ENCODE measurements around the gene FNDC3B.

GRCh38 chr3:172365028-172365567 lies 325.7 kb downstream of the FNDC3B start:
- no peak for TF ChIP-seq CTCF (IDR thresholded peaks at IDR 0.05; ENCODE audit: low read depth, low read length)
- no peak for TF ChIP-seq POLR2A (IDR thresholded peaks at IDR 0.05; ENCODE audit: extremely low read depth, insufficient read length)
- TF ChIP-seq MAX (IDR thresholded peaks at IDR 0.05; ENCODE audit: low read depth, low read length): no peak
- TF ChIP-seq MYC (IDR thresholded peaks at IDR 0.05; ENCODE audit: low read depth, low read length): no peak
